GM12875 (cell line): ENCODE measurements around the gene RXFP1.

Experiments used
- H3K4me3 ChIP-seq: one replicate; pipeline ENCODE4 v1.5.1; 2011; ENCODE audit warnings: low read depth, low read length, control low read depth
- CTCF ChIP-seq: IDR thresholded peaks from 2 replicates; pipeline ENCODE4 v1.5.1; 2011; ENCODE audit warnings: low read depth, mild to moderate bottlenecking, control low read depth, inconsistent platforms, low read length, moderate library complexity, borderline replicate concordance; ENCODE audit not compliant: insufficient read depth

RXFP1 gene

GRCh38 chr4:158500054-158500453, 21.6 kb upstream of the RXFP1 start:
- H3K4me3 ChIP-seq: no peak overlapping the region
- no peak for TF ChIP-seq CTCF

- TF ChIP-seq CTCF: no peak
- no peak overlapping the region for H3K4me3 ChIP-seq
These were observed 8.4 kb upstream of the RXFP1 start for GRCh38 chr4:158513256-158513655.

GRCh38 chr4:158519226-158519625, 2.5 kb upstream of the RXFP1 start:
- H3K4me3 ChIP-seq: no peak overlapping the region
- TF ChIP-seq CTCF: no peak

- TF ChIP-seq CTCF: no peak
- no peak overlapping the region for H3K4me3 ChIP-seq
These were observed 2.4 kb downstream of the RXFP1 start for GRCh38 chr4:158523990-158524535.

- no peak overlapping the region for H3K4me3 ChIP-seq
- TF ChIP-seq CTCF: no peak
These were observed 5.8 kb downstream of the RXFP1 start for GRCh38 chr4:158527516-158527915.

- no peak for TF ChIP-seq CTCF
- H3K4me3 ChIP-seq: no peak overlapping the region
These were observed 7.8 kb downstream of the RXFP1 start for GRCh38 chr4:158529505-158529904.

- no peak for TF ChIP-seq CTCF
These were observed 8.7 kb downstream of the RXFP1 start for GRCh38 chr4:158530381-158530780.

More at GRCh38 chr4:158530381-158530780, 8.7 kb downstream of the RXFP1 start:
- no peak overlapping the region for H3K4me3 ChIP-seq
